Common myeloid progenitor, CD34-positive (primary cell): ENCODE results near the gene SELENOO.

Experiments used
- CTCF ChIA-PET: fragments of 350-600 bp; sonication (Branson Sonifier 250); formaldehyde crosslinking; loops from one replicate; lab custom pipeline; 2021; ENCODE audit warnings: antibody characterized with exemption; lab: Charles Lee
- POLR2A ChIA-PET: fragments of 350-600 bp; sonication (Branson Sonifier 250); formaldehyde crosslinking; loops from one replicate; lab custom pipeline; 2021; ENCODE audit warnings: antibody characterized with exemption; lab: Charles Lee
- DNase-seq, 3 donors: peaks; one replicate each; pipeline versions ENCODE4 v3.0.0 to v3.0.0-alpha.2; 2013
- H3K27ac ChIP-seq, 2 experiments: 1 replicate in 1 of 2; 2 replicates in 1 of 2; pipeline ENCODE4 v1.7.0; 2013; ENCODE audit warnings: inconsistent platforms in 2 of 2, low read length in 2 of 2, mild to moderate bottlenecking in 2 of 2, low read depth in 1 of 2, moderate library complexity in 1 of 2; ENCODE audit not compliant: severe bottlenecking in 2 of 2, insufficient read depth in 1 of 2, poor library complexity in 1 of 2
- H3K27me3 ChIP-seq, 5 experiments: replicated peaks in 2 of 5; 1 replicate in 3 of 5; 2 replicates in 2 of 5; pipeline versions ENCODE4 v1.6.1 to v1.7.0; 2013; ENCODE audit warnings: low read length in 4 of 5, mild to moderate bottlenecking in 2 of 5, moderate library complexity in 2 of 5, inconsistent platforms in 1 of 5; ENCODE audit not compliant: insufficient read depth in 5 of 5, control insufficient read depth in 4 of 5
- H3K36me3 ChIP-seq, 4 experiments: 1 replicate in 2 of 4; 2 replicates in 2 of 4; pipeline versions ENCODE4 v1.6.1 to v1.7.0; 2013; ENCODE audit warnings: low read length in 3 of 4, control low read depth in 1 of 4, mild to moderate bottlenecking in 1 of 4; ENCODE audit not compliant: control insufficient read depth in 4 of 4, insufficient read depth in 4 of 4
- H3K4me1 ChIP-seq, 4 experiments: 1 replicate in 3 of 4; 2 replicates in 1 of 4; pipeline versions ENCODE4 v1.6.1 to v1.7.1; 2013; ENCODE audit warnings: low read length in 3 of 4, mild to moderate bottlenecking in 3 of 4, control low read depth in 1 of 4, inconsistent platforms in 1 of 4, moderate library complexity in 1 of 4; ENCODE audit not compliant: control insufficient read depth in 4 of 4, insufficient read depth in 4 of 4; ENCODE audit errors: control extremely low read depth in 1 of 4
- H3K4me3 ChIP-seq, 7 experiments: 1 replicate in 4 of 7; 2 replicates in 3 of 7; pipeline versions ENCODE4 v1.5.1 to v1.7.0; 2013; ENCODE audit warnings: mild to moderate bottlenecking in 7 of 7, low read length in 6 of 7, moderate library complexity in 6 of 7, inconsistent platforms in 2 of 7, low read depth in 2 of 7, control low read depth in 1 of 7; ENCODE audit not compliant: insufficient read depth in 4 of 7, control insufficient read depth in 1 of 7; ENCODE audit errors: extremely low read depth in 1 of 7
- H3K9me3 ChIP-seq, 5 experiments: 1 replicate in 4 of 5; 2 replicates in 1 of 5; pipeline versions ENCODE4 v1.6.1 to v1.7.1; 2013; ENCODE audit warnings: low read length in 4 of 5, mild to moderate bottlenecking in 2 of 5, inconsistent platforms in 1 of 5, low read depth in 1 of 5, moderate library complexity in 1 of 5; ENCODE audit not compliant: control insufficient read depth in 4 of 5, insufficient read depth in 2 of 5; ENCODE audit errors: control extremely low read depth in 1 of 5
- WGBS: methylation state at CpG from one replicate; pipeline ENCODE4 v1.1.5; 2013; ENCODE audit not compliant: insufficient coverage; 5-methylcytosine and 5-hydroxymethylcytosine counted together

Gene SELENOO

GRCh38 chr22:50247748-50248147 lies 46.9 kb downstream of the SELENOO start:
- WGBS = 79% methylated on average over 15 of the region's 16 CpGs
- H3K4me1 ChIP-seq = peaks cover 0 to 60% (median 52%) of the 10 kb centered on the region in 4 experiments
- H3K36me3 ChIP-seq = peaks cover 0 to 31% (median 23%) of the 10 kb centered on the region in 4 experiments
- ChIA-PET CTCF (no interaction called here), POLR2A (interaction anchor here (0.6 kb wide), 1 partner anchor 24 kb away, joined by 5 read pairs; no protein-coding TSS in a partner anchor)
- no peak overlapping the region for H3K4me3 ChIP-seq
- no peaks in the 10 kb centered on the region for H3K9me3 ChIP-seq
- peak in 2 of 3 donors; percentile 41 to 49 for DNase-seq
- H3K27ac ChIP-seq = no peak overlapping the region
- H3K27me3 ChIP-seq = no peaks in the 10 kb centered on the region

DNA sequence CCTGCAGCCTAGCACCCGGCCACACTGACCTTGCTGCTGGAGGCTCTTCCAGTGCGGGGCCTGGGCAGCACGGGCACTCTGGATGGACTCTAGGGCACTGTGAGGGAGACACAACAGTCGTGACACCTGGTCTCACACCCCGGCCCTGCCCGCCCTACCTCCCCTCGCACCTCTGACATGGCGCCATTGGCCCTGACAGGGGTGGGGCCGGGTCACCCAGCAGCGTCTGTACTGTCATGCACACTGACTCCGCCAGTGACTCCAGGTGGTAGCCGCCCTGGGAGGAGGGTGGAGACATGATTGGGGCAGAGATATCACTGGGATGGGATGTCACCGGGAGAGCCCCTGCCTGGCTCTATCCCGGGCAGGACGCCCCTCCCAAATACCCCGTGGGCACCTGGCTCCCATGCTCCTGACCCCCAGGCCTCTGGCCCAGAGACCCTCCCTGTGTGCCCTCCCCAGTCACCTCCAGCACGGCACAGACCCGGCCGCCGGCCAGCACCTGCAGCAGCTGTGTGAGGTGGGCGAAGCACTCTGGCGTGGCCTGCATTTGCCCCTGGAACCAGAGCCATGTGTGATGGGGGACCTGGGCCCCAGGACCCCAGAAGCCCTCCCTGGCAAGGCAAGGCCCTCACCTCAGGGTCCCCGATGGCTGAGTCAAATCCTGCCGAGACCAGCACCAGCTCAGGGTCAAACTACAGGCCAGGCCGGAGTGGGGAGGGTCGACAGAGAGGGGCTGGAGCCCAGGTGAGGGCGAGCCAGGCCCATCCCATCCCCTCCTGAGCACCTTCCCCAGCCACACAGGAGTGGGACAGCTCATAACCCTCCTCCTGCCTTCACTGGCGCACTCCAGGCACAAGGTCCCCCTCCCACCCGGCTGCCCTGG lies 47.6 kb downstream of the SELENOO start:
- 98% methylated on average over 18 of the region's 29 CpGs for WGBS

DNA sequence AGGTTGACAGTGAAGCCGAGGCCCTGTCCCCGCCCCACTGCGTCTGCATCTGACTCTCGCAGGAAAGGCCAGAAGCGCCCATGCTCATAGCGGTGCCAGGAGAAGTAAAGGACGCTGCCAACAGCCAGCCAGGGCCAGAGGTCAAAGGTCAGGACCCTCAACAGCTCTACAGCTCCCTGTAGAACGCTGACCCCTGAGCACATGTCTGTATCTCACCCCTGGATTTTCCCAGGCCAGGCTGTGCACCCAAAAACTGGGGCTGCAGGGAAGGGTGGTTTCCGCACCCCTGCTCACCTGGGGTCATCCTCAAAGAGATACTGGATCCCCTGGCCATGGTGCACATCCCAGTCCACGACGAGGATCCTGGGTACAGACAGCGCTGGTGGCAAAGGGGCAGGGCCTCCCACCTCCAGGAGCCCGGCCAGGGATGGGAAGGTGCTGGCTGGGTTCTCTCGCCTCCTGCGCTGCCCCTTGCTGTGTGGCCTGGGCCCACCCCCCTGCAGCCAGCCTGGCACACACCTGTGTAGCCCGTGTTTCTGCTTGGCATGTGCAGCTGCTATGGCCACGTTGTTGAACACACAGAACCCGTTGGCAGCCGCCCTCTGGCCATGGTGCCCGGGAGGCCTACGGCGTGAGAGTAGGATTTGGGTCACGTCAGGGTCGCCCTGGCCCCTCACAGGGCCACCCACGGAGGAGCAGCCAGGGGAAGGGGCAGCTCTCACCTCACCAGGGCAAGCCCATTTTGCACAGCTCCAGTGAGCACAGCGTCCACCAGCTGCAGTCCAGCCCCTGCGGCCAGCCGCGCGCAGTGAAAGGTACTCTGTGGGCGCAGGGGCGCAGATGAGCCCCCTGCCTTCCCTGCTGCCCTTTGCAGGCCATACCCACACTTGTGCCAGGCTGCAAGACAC lies 48.8 kb downstream of the SELENOO start:
- peaks cover 0 to 43% (median 36%) of the 10 kb centered on the region in 4 experiments for H3K4me1 ChIP-seq
- CTCF ChIA-PET = interaction anchor here (1.2 to 4.0 kb wide), 6 partner anchors 8 to 92 kb away, joined by 3 to 31 read pairs (median 14); no protein-coding TSS in a partner anchor
- 96% methylated on average over 29 of the region's 32 CpGs for WGBS
- no peaks in the 10 kb centered on the region for H3K27me3 ChIP-seq
- peaks cover 0 to 36% (median 28%) of the 10 kb centered on the region in 4 experiments for H3K36me3 ChIP-seq
- no peaks in the 10 kb centered on the region for H3K9me3 ChIP-seq
- POLR2A ChIA-PET = no interaction called here
- peak overlapping the region in 1 of 2 experiments; percentile 49 for H3K27ac ChIP-seq
- peak overlapping the region in 5 of 7 experiments; percentile 71 to 90 (median 82) for H3K4me3 ChIP-seq
- DNase-seq = no peak

More for the DNA sequence above, 47.6 kb downstream of the SELENOO start:
- Histone ChIP-seq H3K27ac (no peak overlapping the region), H3K27me3 (no peaks in the 10 kb centered on the region), H3K9me3 (no peaks in the 10 kb centered on the region), H3K4me3 (no peak overlapping the region), H3K36me3 (peaks cover 0 to 36% (median 23%) of the 10 kb centered on the region in 4 experiments), H3K4me1 (peaks cover 0 to 54% (median 46%) of the 10 kb centered on the region in 4 experiments)
- no peak for DNase-seq
- ChIA-PET CTCF (interaction anchor here (1.2 kb wide), 1 partner anchor 11 kb away, joined by 3 read pairs; no protein-coding TSS in a partner anchor), POLR2A (no interaction called here)

GRCh38 chr22:50250249-50250554 lies 49.4 kb downstream of the SELENOO start:
- Histone ChIP-seq H3K27ac (peak overlapping the region in 1 of 2 experiments; percentile 49), H3K36me3 (peaks cover 0 to 41% (median 31%) of the 10 kb centered on the region in 4 experiments), H3K4me1 (peaks cover 0 to 43% (median 36%) of the 10 kb centered on the region in 4 experiments), H3K27me3 (no peaks in the 10 kb centered on the region), H3K4me3 (peak overlapping the region in 6 of 7 experiments; percentile 62 to 90 (median 79)), H3K9me3 (no peaks in the 10 kb centered on the region)
- POLR2A ChIA-PET = no interaction called here
- CTCF ChIA-PET = interaction anchor here (1.2 to 4.0 kb wide), 6 partner anchors 9 to 91 kb away, joined by 6 to 31 read pairs (median 20); no protein-coding TSS in a partner anchor
- no peak for DNase-seq
- WGBS = 88% methylated on average over 10 of the region's 11 CpGs

GRCh38 chr22:50250555-50251476 lies 50.0 kb downstream of the SELENOO start, which contains the start of gene HDAC10:
Gene HDAC10, minus strand, starts transcription at chr22:50251265. Its CDS starts 233 bp downstream, at chr22:50251032.
- H3K4me1 ChIP-seq = peaks cover 0 to 37% (median 31%) of the 10 kb centered on the region in 4 experiments
- H3K9me3 ChIP-seq = no peaks in the 10 kb centered on the region
- H3K4me3 ChIP-seq = peak within 1 kb of the TSS; percentile 38 to 90 (median 76)
- peak within 1 kb of the TSS in 1 of 2 experiments; percentile 49 for H3K27ac ChIP-seq
- WGBS = under 1% methylated on average over 63 of the region's 81 CpGs
- peak; percentile 77 to 83 (median 81) for DNase-seq
- ChIA-PET CTCF (interaction anchor here (0.6 to 4.0 kb wide), 15 partner anchors 9 to 247 kb away, joined by 3 to 31 read pairs (median 4); no protein-coding TSS in a partner anchor), POLR2A (interaction anchor here (0.8 to 0.9 kb wide), 2 partner anchors 60 to 284 kb away, joined by 3 to 5 read pairs; no protein-coding TSS in a partner anchor)
- H3K27me3 ChIP-seq = no peaks in the 10 kb centered on the region
- H3K36me3 ChIP-seq = peaks cover 0 to 42% (median 33%) of the 10 kb centered on the region in 4 experiments
